Cerebellar nuclear complex (tissue), 1 donor: ENCODE results near the gene SLC4A2.
A peak's percentile ranks its signal among the peaks of the same experiment; 100 is the strongest.

ENCODE experiments used
- DNase-seq, 2 experiments: peaks; one replicate each; lab custom pipeline; 2025; lab: John Stamatoyannopoulos, UW

SLC4A2 gene

GRCh38 chr7:151080067-151080521, 20.7 kb downstream of the SLC4A2 start:
- no peak for DNase-seq

DNA sequence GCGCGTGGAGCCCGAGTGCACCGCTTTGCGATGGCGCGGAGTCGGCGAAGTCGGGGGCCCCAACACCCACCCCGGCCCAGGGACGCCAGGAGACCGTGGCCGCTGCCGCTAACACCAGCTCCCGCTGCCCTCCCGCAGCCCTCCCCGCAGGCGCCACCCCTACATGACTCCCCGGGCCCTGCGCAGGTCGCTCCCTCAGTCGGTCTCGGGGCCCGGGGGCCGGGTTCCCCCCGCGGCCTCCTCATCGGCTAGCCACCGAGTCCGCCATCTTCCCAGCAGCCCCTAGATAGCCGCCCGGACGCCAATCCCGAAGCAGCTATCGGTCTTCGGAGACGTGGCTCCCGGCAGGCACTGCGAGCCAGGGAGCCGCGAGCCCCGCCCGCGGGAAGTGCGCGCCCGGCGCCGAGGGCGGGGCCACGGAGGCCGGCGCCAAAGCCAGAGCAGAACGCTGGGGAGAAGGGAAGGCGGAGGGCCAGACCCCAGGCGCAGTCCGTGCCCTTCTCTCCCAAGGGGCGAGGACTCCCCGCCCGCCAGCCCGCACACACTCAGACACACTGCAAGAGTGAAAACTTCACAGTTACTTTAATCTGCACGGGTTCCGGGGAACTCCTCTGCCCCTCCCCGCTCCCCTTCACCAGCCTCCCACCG, 21.3 kb downstream of the SLC4A2 start, which contains the start of gene FASTK:
Gene FASTK (minus strand): TSS at position 288 of the 648 bp plus-strand sequence. CDS start 43 bp downstream, at position 245.
- peak; percentile 23 to 53 for DNase-seq

- DNase-seq: no peak
These were observed 22.0 kb downstream of the SLC4A2 start for GRCh38 chr7:151081170-151082101.

DNA sequence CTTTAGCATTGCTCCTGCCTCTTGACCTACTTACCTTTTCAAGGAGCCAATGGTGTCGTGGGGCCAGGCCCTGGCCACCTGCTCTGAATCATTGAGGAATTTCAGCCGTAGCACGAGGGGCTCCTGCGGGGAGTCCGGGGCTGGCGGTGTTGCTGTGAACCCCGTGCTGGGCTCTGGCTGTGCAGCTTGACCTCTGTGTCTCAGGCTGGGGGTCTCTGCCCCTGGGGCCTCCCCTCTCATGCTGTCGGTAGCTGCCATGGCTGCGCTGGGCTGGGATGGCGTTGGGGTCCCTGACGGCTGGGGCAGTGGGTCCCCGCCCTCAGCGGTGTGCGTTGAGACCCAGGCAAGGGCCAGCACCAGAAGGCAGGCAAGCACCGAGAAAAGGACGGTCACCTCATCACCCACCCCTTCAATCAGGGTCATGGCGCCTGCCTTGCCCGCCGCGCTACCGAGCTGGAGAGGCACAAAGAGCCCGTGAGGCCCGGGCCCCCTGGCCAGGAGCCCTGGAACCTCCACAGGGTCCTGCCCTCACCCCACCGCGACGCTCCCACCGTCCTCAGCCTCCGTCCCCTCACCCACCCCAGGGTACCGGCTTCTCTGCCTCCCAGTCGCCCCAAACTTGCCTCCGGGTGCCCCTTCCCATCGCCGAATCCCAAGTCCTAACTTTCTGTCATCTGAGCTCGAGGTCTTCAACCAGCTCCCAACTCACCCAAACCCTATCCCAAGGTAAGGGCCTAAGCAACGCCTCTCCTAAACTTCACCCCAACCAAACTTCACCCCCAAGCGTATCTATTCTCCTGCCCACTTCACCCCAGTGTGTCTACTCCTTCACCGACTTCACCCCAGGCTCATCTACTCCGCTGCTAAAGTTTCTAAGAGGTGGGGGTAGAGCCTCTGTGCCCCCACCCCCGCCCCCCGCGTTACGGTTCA, 23.0 kb downstream of the SLC4A2 start:
- DNase-seq: no peak

GRCh38 chr7:151083071-151083823, 23.9 kb downstream of the SLC4A2 start, which contains the start of gene TMUB1:
Gene TMUB1, minus strand, starts transcription at chr7:151083493. Its CDS starts 930 bp downstream, at chr7:151082563.
- no peak for DNase-seq

DNA sequence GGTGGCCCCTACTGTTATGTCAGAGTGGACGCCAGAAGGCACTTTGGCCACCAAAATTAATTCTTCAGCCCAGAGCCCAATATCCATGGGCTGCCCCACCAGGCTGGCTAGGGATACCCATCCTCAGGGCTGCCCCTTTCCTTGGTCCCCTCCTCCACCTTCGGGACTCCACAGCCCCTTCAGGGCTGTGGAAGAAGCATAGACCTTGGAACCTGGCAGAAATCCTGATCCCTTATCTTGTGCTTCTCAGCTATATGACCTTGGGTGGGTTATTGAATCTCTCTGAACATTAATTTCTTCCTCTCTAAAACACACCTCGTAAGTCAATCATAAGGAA, 24.4 kb downstream of the SLC4A2 start:
- DNase-seq: no peak

DNA sequence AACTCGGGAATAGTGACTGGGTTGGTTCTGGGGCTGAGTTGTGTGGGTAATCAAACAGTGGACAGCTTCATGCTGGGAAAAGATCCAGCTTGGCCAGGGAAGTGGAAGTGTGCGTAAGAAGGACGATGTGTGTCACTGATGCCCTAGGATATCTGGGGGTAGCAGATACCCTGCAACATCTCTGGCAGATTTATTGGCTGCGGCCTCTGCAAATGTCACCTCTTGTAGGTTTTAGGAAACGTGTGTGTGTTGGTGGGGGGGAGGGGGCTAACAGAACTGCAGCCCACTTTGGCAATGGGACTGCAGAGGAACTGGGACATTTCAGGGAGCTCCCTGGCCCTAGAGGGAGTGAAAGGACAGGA, 25.9 kb downstream of the SLC4A2 start:
- DNase-seq: no peak

DNA sequence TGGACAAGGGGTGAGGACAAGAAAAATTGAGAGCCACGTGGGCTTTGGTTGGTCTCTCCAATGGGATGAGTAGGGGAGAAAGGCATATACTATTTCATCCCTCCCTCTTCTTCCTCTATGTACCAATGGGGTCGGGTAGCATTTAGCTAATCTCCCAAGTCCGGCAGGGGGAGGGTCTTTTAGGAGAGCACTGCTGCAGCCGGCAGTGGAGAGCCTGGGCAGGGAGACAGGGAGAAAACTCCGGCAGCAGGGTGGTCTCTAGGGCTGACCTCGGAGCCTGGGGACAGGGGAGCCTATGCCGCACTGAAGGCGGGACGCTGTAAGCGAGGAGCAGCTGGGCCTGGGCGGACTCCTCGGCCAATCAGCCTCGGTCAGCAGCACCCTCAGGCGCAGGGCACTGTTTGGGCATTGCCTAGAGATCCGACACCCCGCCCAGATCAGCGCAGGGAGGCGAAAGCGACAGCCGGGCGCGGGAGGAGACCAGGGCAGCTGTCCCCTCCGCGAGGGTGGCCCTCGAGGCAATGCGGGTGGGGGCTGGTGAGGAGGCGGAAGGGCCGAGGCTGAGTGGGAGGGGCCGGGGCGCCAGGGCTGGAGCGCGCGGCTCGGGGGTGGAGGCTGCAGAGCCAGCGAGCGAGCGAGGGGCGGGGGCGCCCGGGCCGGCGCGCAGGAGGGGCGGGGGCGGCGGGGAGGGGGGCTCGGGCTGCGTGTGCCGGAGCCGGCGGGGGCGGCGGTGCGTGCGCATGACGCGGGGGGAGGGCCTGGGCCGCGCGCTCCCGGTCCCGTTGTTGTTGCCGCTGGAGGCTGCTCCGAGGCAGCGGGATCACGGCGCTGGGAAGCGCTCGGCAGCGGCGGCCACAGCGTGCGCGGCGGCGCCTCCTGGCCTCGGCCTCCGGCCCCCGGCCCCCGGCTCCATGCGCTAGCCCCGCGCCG, 26.6 kb downstream of the SLC4A2 start, which contains the start of gene AGAP3:
Gene AGAP3 (plus strand): TSS at position 785 of the 930 bp plus-strand sequence. CDS start 267 bp downstream, outside the sequence.
- DNase-seq: peak in 1 of 2 experiments; percentile 49

GRCh38 chr7:151086802-151087244, 27.4 kb downstream of the SLC4A2 start:
- no peak for DNase-seq

DNA sequence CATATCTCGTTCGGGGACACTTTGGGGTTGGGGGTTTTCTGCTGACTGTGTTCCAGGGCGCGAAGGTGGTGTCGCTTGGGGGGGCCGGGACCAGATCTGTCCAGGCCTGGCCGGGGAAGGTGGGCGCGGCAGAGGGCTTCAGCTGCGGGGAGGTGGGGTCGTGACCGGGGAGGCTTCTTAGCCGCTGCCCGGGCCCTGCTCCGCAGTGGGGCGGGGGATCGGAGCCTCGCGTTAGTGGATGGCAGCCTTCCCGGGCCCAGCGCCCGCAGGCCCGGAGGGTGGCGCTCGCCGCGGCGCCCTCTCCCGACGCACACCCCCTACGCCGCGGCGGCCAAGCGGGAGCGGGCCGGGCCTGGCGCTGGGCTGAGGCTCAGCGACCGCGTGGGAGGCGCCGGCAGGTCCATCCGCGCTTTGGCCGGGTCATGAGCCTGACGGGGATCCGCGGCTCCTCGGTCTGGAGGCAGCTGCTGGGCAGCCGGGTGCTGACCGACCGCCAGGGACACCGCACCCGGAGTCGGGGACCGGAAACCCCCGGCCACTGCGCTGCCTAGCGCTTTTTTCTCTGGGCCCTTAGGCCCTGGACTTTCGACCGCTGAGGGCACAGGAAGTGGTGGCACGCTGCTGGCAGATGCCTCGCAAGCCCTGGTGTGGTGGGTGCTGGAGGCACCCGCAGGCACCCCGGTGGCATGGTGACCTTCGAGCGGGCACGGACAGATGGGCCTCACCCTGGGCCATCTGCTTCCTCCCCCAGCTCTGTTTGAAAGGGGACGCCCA, 28.0 kb downstream of the SLC4A2 start:
- DNase-seq: peak in 1 of 2 experiments; percentile 7

GRCh38 chr7:151088019-151088855, 28.8 kb downstream of the SLC4A2 start:
- no peak for DNase-seq

DNA sequence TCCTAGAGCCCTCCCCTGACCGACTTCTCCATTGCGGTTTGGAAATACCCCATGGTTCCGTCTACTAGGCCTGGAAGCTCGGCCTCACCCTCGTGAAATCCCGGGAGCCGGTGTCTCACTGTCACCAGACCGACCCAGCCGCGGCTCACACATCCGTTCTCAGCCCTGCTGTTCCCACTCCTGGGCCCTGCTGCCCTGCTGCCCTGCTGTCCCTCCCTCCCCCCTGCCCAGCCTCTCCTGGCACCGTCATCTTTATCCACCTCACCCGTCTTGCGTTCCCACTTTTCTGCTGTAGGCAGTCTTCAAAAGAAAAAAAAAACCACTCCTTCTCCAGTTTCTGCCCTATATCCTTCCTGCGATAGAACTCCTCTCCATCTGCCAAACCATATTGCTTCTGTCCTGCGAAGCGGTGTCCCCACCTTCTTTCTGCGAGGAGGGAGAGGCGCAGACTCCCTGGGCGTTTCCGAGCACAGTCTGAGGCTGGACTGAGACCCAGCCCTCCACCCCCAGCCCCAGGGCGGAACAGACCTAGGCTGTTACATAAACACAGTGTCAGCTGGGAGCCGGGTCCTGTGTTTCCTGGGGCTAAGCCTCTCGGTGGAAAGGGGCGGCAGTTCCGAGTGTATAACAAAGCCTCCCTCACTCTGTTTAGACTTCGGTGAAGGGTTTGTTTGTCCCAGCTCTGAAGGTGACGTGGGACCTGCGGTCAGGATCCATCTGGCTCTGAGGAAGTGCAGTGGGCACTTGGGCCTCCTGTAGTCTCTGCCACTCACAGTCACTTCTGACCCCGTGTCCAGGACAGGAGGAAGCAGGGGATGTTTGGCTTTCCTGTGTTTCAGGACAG, 29.7 kb downstream of the SLC4A2 start:
- DNase-seq: no peak

DNA sequence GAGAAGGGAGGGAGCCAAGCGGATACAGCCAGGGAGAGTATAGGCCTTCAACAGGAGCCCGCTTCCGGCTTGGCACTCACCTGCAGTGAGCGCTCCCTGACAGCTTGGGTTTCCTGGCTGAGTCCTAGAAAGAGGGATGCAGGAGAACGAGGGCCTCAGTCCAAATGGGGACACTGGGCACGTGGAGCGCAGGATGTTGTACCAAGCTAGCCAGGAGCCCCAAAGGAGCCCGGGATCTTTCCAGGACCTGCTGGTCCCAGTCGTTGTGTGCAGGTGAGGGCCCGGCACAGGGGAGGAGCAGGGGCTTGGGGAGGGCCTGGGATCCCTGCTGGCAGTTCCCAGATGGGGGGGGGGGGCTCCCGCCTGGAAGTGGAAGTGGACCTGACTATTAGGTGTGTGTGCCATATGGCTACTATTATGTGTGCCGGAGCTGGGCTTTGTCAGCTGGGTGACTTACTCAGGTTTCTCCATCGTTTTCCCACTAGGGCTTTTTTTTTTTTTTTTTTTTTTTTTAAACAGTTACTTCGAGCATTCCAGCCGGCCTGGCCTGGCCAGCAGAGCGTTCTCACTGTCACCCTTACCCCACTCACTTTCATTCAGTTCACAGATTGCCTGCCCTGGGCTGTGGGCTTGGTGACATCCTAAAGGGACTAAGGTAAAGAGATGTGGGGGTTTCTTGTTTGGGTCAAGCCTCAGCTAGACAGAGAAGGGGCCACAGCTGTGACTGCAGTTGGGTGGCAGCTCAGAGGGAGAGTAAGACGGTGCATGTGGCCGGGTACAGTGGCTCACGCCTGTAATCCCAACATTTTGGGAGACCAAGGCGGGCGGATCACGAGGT, 30.7 kb downstream of the SLC4A2 start:
- peak; percentile 40 to 68 for DNase-seq

GRCh38 chr7:151091003-151091402, 31.6 kb downstream of the SLC4A2 start:
- no peak for DNase-seq

DNA sequence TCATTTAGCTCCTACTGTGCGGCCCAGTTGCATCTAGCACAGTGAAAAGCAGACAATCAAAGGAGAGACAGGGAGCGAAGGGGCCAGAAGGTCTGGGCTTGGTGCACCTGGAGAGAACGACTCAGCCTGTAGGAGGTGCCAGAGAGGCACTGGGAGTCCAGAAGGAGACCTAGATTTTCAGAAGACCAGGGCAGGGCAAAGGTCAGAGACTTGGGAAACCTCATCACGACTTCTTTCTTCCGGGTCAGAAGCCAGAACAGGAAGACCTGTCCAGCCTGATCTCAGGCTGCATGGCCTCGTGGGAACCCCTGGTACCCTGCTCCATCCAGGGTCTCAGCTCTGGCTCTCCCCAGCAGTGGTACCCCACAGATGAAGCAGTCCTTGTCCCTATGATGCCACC, 32.0 kb downstream of the SLC4A2 start:
- no peak for DNase-seq

DNA sequence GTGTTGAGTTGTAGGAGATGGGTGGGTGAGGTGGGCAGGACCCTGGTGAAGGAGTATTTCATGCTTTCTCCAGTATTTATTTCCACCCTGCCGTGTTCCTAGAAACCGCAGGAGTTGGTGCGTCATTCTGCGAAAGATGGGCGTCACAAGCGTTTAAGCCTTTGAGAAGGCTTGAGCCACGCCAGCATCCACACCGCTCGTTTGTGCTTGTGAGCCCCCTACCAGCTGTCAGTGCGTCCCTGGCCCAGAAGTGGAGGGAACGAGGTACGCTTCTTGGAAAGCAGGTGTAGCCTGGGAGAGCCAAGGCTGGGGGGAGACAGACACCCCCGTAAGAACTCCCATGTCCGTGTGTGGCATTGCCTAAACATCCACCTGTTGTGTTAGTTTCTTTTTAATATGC, 32.6 kb downstream of the SLC4A2 start:
- no peak for DNase-seq
